ENCODE data around the gene RAX2.

RAX2 gene

DNA sequence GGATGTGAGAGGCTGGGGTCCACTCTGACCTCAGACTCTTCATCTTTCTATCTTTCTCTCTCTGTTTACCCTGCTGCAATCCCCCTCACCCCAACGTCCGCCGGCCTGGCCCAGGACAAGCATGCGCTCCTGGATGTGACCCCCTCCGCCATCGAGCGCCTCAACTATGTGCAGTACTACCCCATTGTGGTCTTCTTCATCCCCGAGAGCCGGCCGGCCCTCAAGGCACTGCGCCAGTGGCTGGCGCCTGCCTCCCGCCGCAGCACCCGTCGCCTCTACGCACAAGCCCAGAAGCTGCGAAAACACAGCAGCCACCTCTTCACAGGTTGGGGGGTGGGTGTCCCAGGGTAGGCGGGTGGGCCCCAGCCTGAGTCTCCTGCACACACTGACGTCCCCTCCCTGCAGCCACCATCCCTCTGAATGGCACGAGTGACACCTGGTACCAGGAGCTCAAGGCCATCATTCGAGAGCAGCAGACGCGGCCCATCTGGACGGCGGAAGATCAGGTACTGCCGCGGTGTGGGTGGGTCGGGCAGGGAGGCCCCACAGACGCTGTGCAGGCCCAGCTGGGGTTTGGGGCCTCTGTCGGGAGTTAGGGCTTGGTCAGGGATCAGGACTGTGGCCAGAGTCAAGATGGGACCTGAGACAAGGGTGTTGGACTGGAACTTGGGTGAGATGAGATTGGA, 25.5 kb downstream of the RAX2 start:
- no peak for FAIRE-seq
- no peak for DNase-seq (ENCODE audit: insufficient read length, low spot score)
- TF ChIP-seq, protein P1, sequence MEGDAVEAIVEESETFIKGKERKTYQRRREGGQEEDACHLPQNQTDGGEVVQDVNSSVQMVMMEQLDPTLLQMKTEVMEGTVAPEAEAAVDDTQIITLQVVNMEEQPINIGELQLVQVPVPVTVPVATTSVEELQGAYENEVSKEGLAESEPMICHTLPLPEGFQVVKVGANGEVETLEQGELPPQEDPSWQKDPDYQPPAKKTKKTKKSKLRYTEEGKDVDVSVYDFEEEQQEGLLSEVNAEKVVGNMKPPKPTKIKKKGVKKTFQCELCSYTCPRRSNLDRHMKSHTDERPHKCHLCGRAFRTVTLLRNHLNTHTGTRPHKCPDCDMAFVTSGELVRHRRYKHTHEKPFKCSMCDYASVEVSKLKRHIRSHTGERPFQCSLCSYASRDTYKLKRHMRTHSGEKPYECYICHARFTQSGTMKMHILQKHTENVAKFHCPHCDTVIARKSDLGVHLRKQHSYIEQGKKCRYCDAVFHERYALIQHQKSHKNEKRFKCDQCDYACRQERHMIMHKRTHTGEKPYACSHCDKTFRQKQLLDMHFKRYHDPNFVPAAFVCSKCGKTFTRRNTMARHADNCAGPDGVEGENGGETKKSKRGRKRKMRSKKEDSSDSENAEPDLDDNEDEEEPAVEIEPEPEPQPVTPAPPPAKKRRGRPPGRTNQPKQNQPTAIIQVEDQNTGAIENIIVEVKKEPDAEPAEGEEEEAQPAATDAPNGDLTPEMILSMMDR (IDR thresholded peaks at IDR 0.05; ENCODE audit: insufficient read depth, missing control alignments): no peak

DNA sequence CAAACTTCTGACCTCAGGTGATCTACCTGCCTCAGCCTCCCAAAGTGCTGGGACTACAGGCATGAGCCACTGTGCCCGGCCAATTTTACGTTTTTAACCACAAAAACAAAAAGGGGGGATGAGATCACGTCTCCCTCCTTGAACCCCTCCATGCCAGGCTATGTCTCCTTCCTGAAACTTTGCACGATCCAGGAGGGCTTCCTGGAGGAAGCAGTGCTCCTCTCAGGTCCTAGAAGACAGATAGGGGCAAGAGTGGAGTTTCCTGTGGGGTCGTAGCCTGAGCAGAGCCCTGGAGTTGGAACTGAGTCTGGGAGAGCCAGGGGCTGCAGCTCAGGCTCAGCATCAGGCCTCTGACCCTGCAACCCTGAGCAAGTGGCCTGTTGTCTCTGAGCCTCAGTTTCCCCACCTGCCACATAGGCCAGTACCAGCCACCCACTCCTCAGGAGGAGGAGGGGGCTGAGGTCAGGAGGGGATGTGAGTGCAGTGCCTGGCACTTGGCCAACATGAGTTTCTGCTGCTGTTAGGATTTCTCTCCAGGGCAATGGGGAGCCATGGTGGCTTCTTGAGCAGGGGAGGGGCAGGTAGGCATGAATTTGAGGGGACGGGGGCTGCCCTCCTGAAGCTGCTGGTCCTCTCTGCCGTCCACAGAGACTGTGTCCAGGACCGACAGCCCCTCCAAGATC, 26.5 kb downstream of the RAX2 start:
- TF ChIP-seq, protein P1 (IDR thresholded peaks at IDR 0.05; ENCODE audit: insufficient read depth, missing control alignments): no peak
- no peak for FAIRE-seq
- DNase-seq (ENCODE audit: insufficient read length, low spot score): no peak

DNA sequence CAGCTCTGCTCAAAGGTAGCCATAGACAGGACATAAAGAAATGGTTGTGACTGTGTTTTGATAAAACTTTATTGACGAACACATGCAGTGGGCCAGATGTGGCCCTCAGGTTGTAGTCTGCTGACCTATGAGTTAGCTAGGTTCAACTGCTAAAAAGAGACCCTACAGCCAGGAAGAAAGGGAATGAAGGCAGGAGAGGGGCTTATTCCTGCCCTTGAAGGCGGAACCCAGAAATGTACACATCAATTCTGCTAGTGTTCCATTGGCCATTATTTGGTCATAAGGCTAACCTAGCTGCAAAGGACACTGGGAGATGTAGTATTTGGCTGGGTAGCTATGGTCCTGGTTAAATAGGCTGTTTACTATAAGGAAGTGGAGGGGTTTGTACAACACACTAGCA, 28.5 kb downstream of the RAX2 start:
- TF ChIP-seq, protein P1 (IDR thresholded peaks at IDR 0.05; ENCODE audit: insufficient read depth, missing control alignments): no peak
- FAIRE-seq: no peak
- DNase-seq (ENCODE audit: insufficient read length, low spot score): no peak

DNA sequence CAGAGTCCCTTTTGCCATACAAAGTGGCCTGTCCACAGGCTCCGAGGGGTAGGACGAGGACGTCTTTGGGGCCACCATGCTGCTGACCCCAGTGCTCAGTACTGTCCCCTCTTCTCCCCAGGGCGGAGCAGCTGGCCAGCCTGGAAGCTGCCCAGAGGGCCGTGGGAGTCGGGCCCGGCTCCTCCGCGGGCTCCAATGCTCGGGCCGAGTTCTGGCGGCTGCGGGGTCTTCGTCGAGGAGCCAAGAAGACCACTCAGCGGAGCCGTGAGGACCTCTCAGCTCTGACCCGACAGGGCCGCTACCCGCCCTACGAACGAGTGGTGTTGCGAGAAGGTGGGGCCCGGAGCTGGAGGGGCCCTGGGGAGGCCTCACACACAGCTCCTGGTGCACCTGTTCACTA, 31.6 kb downstream of the RAX2 start:
- DNase-seq (ENCODE audit: insufficient read length, low spot score) (no peak), FAIRE-seq (no peak)
- TF ChIP-seq, protein P1 (IDR thresholded peaks at IDR 0.05; ENCODE audit: insufficient read depth, missing control alignments): no peak

DNA sequence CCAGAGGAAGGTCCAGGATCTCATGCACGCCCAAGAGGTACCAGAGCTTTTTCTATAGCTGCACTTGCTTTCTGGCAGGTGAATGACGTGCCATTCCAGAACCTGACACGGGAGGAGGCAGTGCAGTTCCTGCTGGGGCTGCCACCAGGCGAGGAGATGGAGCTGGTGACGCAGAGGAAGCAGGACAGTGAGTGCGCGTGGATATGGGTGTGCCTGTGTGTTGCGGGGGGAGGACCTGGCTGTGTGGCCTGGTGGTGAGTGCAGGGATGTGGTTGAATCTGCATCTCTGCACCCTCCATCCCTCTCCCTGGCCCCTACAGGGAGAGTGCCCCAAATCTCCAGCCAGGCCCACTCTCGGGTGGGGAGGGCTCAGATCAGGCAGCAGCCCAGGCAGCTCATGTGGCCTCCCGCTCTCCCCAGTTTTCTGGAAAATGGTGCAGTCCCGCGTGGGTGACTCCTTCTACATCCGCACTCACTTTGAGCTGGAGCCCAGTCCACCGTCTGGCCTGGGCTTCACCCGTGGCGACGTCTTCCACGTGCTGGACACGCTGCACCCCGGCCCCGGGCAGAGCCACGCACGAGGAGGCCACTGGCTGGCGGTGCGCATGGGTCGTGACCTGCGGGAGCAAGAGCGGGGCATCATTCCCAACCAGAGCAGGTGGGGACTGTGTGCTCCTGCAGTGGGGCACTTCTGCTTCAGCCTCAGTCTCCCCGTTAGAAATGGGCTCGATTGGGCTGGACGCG, 33.4 kb downstream of the RAX2 start:
- FAIRE-seq: no peak
- DNase-seq (ENCODE audit: insufficient read length, low spot score): no peak
- TF ChIP-seq, protein P1 (IDR thresholded peaks at IDR 0.05; ENCODE audit: insufficient read depth, missing control alignments): no peak

DNA sequence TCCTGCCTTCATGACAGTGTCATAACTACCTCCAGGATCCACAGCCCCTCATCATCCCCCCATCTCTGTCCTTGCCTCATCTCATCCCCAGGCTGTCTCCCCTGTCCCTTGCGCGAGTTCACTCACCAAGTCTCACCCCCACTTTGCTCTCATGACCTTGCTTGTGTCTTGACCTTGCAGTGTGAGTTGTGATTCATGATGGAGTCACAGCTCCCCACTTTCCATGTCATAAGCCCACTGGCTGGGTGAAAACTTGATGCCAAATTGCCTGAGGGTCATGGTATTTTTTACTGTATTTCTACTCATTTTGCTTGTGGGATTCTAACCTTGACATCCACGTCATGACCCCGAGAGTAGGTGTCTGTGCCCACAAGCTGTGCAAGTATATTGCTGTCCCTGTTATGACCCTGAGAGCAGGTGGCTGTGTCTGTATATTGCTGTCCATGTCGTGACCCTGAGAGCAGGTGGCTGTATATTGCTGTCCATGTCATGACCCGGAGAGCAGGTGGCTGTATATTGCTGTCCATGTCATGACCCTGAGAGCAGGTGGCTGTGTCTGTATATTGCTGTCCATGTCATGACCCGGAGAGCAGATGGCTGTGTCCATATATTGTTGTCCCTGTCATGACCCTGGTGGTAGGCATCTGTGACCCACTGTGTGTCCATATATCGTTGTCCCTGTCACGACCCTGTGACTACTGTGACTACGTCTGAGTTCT, 34.4 kb downstream of the RAX2 start:
- FAIRE-seq (no peak), DNase-seq (ENCODE audit: insufficient read length, low spot score) (no peak)
- TF ChIP-seq, protein P1 (IDR thresholded peaks at IDR 0.05; ENCODE audit: insufficient read depth, missing control alignments): no peak

All from D721Med (cell line).